ENCODE measurements around the gene PCARE.

DNA sequence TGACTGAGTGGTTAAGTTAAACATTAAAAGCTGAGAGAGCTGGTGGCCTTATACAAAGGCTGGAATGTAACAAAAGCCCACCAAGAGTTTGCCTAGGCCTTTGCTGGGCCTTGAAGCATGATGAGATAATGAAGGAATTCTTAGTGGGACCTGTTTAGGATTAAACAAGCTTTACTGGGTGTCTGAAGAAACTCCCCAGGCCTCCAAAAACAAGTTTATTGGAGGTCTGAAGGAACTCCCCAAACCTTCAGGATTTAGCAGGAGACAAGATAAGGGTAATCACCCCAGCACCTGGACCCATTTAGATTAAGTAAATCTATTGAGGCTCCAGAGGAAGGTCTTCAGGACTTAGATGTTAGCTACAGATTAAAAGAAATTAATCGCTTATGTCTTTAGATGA lies 18.7 kb downstream of the PCARE start:
- TF ChIP-seq, protein P1, sequence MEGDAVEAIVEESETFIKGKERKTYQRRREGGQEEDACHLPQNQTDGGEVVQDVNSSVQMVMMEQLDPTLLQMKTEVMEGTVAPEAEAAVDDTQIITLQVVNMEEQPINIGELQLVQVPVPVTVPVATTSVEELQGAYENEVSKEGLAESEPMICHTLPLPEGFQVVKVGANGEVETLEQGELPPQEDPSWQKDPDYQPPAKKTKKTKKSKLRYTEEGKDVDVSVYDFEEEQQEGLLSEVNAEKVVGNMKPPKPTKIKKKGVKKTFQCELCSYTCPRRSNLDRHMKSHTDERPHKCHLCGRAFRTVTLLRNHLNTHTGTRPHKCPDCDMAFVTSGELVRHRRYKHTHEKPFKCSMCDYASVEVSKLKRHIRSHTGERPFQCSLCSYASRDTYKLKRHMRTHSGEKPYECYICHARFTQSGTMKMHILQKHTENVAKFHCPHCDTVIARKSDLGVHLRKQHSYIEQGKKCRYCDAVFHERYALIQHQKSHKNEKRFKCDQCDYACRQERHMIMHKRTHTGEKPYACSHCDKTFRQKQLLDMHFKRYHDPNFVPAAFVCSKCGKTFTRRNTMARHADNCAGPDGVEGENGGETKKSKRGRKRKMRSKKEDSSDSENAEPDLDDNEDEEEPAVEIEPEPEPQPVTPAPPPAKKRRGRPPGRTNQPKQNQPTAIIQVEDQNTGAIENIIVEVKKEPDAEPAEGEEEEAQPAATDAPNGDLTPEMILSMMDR (IDR thresholded peaks at IDR 0.05; ENCODE audit: insufficient read depth, low read length) = no peak
- TF ChIP-seq POLR2AphosphoS5 (IDR thresholded peaks at IDR 0.05; ENCODE audit: low read depth) (no peak), GABPA (IDR thresholded peaks at IDR 0.05; ENCODE audit: low read depth) (no peak)
- TF ChIP-seq, protein P2, sequence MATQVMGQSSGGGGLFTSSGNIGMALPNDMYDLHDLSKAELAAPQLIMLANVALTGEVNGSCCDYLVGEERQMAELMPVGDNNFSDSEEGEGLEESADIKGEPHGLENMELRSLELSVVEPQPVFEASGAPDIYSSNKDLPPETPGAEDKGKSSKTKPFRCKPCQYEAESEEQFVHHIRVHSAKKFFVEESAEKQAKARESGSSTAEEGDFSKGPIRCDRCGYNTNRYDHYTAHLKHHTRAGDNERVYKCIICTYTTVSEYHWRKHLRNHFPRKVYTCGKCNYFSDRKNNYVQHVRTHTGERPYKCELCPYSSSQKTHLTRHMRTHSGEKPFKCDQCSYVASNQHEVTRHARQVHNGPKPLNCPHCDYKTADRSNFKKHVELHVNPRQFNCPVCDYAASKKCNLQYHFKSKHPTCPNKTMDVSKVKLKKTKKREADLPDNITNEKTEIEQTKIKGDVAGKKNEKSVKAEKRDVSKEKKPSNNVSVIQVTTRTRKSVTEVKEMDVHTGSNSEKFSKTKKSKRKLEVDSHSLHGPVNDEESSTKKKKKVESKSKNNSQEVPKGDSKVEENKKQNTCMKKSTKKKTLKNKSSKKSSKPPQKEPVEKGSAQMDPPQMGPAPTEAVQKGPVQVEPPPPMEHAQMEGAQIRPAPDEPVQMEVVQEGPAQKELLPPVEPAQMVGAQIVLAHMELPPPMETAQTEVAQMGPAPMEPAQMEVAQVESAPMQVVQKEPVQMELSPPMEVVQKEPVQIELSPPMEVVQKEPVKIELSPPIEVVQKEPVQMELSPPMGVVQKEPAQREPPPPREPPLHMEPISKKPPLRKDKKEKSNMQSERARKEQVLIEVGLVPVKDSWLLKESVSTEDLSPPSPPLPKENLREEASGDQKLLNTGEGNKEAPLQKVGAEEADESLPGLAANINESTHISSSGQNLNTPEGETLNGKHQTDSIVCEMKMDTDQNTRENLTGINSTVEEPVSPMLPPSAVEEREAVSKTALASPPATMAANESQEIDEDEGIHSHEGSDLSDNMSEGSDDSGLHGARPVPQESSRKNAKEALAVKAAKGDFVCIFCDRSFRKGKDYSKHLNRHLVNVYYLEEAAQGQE (IDR thresholded peaks at IDR 0.05; ENCODE audit: insufficient replicate concordance, low read depth) = no peak

Data from HL-60 (cell line).